Upper lobe of right lung (tissue), 1 donor: ENCODE measurements around the gene INTS11. TPM values are rescaled to one million over a fixed set of nuclear protein-coding genes. Genes with fewer than 3 reads are reported as not detected.
A peak's percentile ranks its signal among the peaks of the same experiment; 100 is the strongest.

Experiments
- ATAC-seq: fragments of 200-7000 bp; cut with Tn5 transposase; one replicate; pipeline ENCODE4 v1.9.1; 2020; ENCODE audit warnings: mild to moderate bottlenecking, moderate library complexity
- DNase-seq: peaks from one replicate; pipeline ENCODE4 v3.0.0-alpha.2; 2020
- H3K27ac ChIP-seq: fragments of 200-600 bp; one replicate; pipeline ENCODE4 v1.8.0; 2022
- H3K27me3 ChIP-seq: fragments of 200-600 bp; one replicate; pipeline ENCODE4 v1.8.0; 2022; ENCODE audit warnings: mild to moderate bottlenecking
- H3K36me3 ChIP-seq: fragments of 200-600 bp; one replicate; pipeline ENCODE4 v1.8.0; 2022
- H3K4me1 ChIP-seq: fragments of 200-600 bp; one replicate; pipeline ENCODE4 v1.8.0; 2022
- H3K4me3 ChIP-seq: fragments of 200-600 bp; one replicate; pipeline ENCODE4 v1.8.0; 2022; ENCODE audit warnings: mild to moderate bottlenecking
- H3K9me3 ChIP-seq: fragments of 200-600 bp; one replicate; pipeline ENCODE4 v1.8.0; 2022
- CTCF ChIP-seq: fragments of 200-600 bp; IDR thresholded peaks from one replicate; pipeline ENCODE4 v1.8.0; 2022; ENCODE audit warnings: antibody characterized with exemption
- intact Hi-C: fragments of 100-400 bp; cut with DNase I; formaldehyde crosslinking; loops from one replicate; pipeline ENCODE4 v1.11.0; 2022
- total RNA-seq: library from RNA; stranded (reverse); fragmentation: NEBNext Ultra II Directional; extraction: Animal tissue kit (Norgen Biotek cat#: 25700); gene quantifications from one replicate; pipeline ENCODE4 v1.2.1, GENCODE V29; 2021
- donor health status: DM: no; HTN: yes; CAD: no; lungs with severe emphysema.

The INTS11 gene
- total RNA-seq, 1 donor from 2014 or later, result 81.9 TPM

- no peak for DNase-seq
These were observed 24.1 kb downstream of the INTS11 start for GRCh38 chr1:1300352-1300739.

GRCh38 chr1:1299686-1300351 is 24.6 kb downstream of the INTS11 start:
- intact Hi-C loops, result no loop called here
- ATAC-seq (no peak), DNase-seq (no peak)
- Histone ChIP-seq H3K4me3 (no peak overlapping the region), H3K4me1 (peaks cover 6% of the 10 kb centered on the region), H3K27ac (no peak overlapping the region), H3K36me3 (no peaks in the 10 kb centered on the region), H3K9me3 (no peaks in the 10 kb centered on the region), H3K27me3 (no peaks in the 10 kb centered on the region)
- peak; percentile 28 for TF ChIP-seq CTCF

More at GRCh38 chr1:1300352-1300739, 24.1 kb downstream of the INTS11 start:
- Histone ChIP-seq H3K9me3 (no peaks in the 10 kb centered on the region), H3K4me3 (no peak overlapping the region), H3K27me3 (no peaks in the 10 kb centered on the region), H3K4me1 (peaks cover 11% of the 10 kb centered on the region), H3K36me3 (no peaks in the 10 kb centered on the region), H3K27ac (no peak overlapping the region)
- intact Hi-C loops, result no loop called here
- no peak for ATAC-seq
- TF ChIP-seq CTCF, result no peak

GRCh38 chr1:1298861-1299685 is 25.4 kb downstream of the INTS11 start:
- intact Hi-C loops, result no loop called here
- no peak for TF ChIP-seq CTCF
- Histone ChIP-seq H3K27ac (no peak overlapping the region), H3K9me3 (no peaks in the 10 kb centered on the region), H3K27me3 (no peaks in the 10 kb centered on the region), H3K4me3 (no peak overlapping the region), H3K36me3 (no peaks in the 10 kb centered on the region), H3K4me1 (no peaks in the 10 kb centered on the region)
- DNase-seq (no peak), ATAC-seq (no peak)

- Histone ChIP-seq H3K27ac (no peak overlapping the region), H3K36me3 (no peaks in the 10 kb centered on the region), H3K4me1 (no peaks in the 10 kb centered on the region), H3K9me3 (no peaks in the 10 kb centered on the region), H3K4me3 (no peak overlapping the region), H3K27me3 (no peaks in the 10 kb centered on the region)
- no peak for TF ChIP-seq CTCF
- ATAC-seq (no peak), DNase-seq (no peak)
- intact Hi-C loops, result no loop called here
These were observed 26.5 kb downstream of the INTS11 start for GRCh38 chr1:1297802-1298424.

GRCh38 chr1:1296070-1297061 is 28.1 kb downstream of the INTS11 start:
- DNase-seq (no peak), ATAC-seq (no peak)
- intact Hi-C loops, result no loop called here
- TF ChIP-seq CTCF, result no peak
- Histone ChIP-seq H3K36me3 (no peaks in the 10 kb centered on the region), H3K27ac (no peak overlapping the region), H3K4me3 (no peak overlapping the region), H3K4me1 (no peaks in the 10 kb centered on the region), H3K27me3 (no peaks in the 10 kb centered on the region), H3K9me3 (no peaks in the 10 kb centered on the region)
